ENCODE data around the gene ABHD5.

DNA sequence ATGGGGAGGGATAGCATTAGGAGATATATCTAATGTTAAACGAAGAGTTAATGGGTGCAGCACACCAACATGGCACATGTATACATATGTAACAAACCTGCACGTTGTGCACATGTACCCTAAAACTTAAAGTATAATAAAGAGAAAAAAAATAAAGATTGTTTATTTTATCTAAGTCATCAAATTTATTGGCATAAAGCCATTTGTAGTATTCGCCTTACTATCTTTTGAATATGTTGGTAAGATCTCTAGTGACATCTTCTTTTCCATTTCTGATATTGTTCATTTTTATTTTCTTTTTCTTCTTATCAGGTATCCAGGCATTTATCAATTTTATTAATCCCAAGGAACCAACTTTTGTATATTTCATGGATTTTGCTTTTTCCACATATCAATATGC lies 5.8 kb upstream of the ABHD5 start:
- TF ChIP-seq, protein P1, sequence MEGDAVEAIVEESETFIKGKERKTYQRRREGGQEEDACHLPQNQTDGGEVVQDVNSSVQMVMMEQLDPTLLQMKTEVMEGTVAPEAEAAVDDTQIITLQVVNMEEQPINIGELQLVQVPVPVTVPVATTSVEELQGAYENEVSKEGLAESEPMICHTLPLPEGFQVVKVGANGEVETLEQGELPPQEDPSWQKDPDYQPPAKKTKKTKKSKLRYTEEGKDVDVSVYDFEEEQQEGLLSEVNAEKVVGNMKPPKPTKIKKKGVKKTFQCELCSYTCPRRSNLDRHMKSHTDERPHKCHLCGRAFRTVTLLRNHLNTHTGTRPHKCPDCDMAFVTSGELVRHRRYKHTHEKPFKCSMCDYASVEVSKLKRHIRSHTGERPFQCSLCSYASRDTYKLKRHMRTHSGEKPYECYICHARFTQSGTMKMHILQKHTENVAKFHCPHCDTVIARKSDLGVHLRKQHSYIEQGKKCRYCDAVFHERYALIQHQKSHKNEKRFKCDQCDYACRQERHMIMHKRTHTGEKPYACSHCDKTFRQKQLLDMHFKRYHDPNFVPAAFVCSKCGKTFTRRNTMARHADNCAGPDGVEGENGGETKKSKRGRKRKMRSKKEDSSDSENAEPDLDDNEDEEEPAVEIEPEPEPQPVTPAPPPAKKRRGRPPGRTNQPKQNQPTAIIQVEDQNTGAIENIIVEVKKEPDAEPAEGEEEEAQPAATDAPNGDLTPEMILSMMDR (IDR thresholded peaks at IDR 0.05; ENCODE audit: low read depth, low read length, poor library complexity, severe bottlenecking) = no peak
- TF ChIP-seq EZH2phosphoT487 (IDR thresholded peaks at IDR 0.05; ENCODE audit: borderline replicate concordance, low read length) = no peak
